Panc1 (cell line): ENCODE results near the gene UNC5CL.

Experiments used
- CTCF ChIP-seq: fragments of 450-650 bp; IDR thresholded peaks from 2 replicates; pipeline ENCODE4 v1.5.1; 2017; ENCODE audit warnings: mild to moderate bottlenecking
- POLR2AphosphoS5 ChIP-seq: IDR thresholded peaks from 2 replicates; pipeline ENCODE4 v1.6.1; 2012; ENCODE audit warnings: mild to moderate bottlenecking, low read depth, low read length, moderate library complexity
- REST ChIP-seq, 2 experiments: IDR thresholded peaks; 2 replicates each; pipeline ENCODE4 v1.6.1; 2011 to 2012; ENCODE audit warnings: low read depth in 2 of 2, control low read depth in 1 of 2, low read length in 1 of 2, mild to moderate bottlenecking in 1 of 2, moderate library complexity in 1 of 2; ENCODE audit not compliant: insufficient read depth in 1 of 2
- SIN3A ChIP-seq: IDR thresholded peaks from 2 replicates; pipeline ENCODE4 v1.6.1; 2012; ENCODE audit warnings: low read depth, mild to moderate bottlenecking, low read length, moderate library complexity, borderline replicate concordance; ENCODE audit not compliant: insufficient read depth
- TCF7L2 ChIP-seq: IDR thresholded peaks from 2 replicates; pipeline ENCODE4 v1.6.1; 2011; ENCODE audit warnings: mild to moderate bottlenecking, low read depth, low read length, inconsistent platforms

GRCh38 chr6:41074692-41075436 lies 35.8 kb upstream of the UNC5CL start:
- TF ChIP-seq CTCF (no peak), POLR2AphosphoS5 (no peak), SIN3A (no peak), TCF7L2 (no peak), REST (IDR thresholded peaks at IDR 0.05; ENCODE audit: insufficient read depth in 1 of 2, low read depth in 2 of 2, low read length in 1 of 2) (no peak)
